Measurements from ENCODE around the gene CACNB3. TPM values are rescaled to one million over a fixed set of nuclear protein-coding genes. Genes with fewer than 3 reads are reported as not detected.

The CACNB3 gene
- total and polyA plus RNA-seq, 2 of the 13 experiments (the other 11 are each of a cell fraction or from before 2014, with no cell fraction given), result 0.29 to 0.54 TPM

DNA sequence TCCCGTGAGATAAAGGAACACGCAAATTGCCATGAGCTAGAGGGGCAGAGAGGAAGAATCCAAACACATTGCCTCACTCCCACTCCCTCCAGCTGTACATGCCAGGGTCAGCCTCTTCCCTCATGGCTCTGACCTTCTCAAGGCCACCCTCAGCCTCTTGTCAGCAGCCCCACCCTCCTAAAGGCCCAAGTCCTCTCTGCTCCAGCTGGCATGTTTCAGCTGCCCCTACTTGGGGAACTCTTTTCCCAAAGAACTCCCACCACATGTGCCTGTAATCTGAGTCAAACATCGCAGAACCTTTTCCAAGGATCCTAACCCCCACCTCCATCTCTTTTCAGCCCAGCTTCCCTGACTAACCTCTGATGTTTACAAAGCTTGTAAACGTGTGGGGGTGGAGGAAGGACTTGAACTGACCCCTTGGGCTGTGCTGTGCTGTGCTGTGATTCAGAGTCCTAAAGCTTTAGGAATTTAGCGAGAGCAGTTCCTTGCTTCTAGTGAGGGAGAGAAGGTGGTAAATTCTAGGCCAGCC, 7.3 kb upstream of the CACNB3 start (continued):
- TF ChIP-seq, protein P1, sequence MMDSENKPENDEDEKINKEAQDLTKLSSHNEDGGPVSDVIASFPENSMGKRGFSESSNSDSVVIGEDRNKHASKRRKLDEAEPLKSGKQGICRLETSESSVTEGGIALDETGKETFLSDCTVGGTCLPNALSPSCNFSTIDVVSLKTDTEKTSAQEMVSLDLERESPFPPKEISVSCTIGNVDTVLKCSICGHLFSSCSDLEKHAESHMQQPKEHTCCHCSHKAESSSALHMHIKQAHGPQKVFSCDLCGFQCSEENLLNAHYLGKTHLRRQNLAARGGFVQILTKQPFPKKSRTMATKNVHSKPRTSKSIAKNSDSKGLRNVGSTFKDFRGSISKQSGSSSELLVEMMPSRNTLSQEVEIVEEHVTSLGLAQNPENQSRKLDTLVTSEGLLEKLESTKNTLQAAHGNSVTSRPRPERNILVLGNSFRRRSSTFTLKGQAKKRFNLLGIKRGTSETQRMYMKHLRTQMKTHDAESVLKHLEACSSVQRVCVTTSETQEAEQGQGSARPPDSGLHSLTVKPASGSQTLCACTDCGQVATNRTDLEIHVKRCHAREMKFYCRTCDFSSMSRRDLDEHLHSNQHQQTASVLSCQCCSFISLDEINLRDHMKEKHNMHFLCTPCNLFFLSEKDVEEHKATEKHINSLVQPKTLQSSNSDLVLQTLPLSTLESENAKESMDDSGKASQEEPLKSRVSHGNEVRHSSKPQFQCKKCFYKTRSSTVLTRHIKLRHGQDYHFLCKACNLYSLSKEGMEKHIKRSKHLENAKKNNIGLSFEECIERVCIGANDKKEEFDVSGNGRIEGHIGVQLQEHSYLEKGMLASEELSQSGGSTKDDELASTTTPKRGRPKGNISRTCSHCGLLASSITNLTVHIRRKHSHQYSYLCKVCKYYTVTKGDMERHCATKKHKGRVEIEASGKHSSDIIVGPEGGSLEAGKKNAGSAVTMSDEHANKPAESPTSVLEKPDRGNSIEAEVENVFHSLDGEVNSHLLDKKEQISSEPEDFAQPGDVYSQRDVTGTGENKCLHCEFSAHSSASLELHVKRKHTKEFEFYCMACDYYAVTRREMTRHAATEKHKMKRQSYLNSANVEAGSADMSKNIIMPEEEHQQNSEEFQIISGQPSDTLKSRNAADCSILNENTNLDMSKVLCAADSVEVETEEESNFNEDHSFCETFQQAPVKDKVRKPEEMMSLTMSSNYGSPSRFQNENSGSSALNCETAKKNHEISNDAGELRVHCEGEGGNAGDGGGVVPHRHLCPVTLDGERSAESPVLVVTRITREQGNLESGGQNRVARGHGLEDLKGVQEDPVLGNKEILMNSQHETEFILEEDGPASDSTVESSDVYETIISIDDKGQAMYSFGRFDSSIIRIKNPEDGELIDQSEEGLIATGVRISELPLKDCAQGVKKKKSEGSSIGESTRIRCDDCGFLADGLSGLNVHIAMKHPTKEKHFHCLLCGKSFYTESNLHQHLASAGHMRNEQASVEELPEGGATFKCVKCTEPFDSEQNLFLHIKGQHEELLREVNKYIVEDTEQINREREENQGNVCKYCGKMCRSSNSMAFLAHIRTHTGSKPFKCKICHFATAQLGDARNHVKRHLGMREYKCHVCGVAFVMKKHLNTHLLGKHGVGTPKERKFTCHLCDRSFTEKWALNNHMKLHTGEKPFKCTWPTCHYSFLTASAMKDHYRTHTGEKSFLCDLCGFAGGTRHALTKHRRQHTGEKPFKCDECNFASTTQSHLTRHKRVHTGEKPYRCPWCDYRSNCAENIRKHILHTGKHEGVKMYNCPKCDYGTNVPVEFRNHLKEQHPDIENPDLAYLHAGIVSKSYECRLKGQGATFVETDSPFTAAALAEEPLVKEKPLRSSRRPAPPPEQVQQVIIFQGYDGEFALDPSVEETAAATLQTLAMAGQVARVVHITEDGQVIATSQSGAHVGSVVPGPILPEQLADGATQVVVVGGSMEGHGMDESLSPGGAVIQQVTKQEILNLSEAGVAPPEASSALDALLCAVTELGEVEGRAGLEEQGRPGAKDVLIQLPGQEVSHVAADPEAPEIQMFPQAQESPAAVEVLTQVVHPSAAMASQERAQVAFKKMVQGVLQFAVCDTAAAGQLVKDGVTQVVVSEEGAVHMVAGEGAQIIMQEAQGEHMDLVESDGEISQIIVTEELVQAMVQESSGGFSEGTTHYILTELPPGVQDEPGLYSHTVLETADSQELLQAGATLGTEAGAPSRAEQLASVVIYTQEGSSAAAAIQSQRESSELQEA (CRISPR knock-in tag; IDR thresholded peaks at IDR 0.05; ENCODE audit: not compliant biosample characterization), result no peak
- TF ChIP-seq ZNF382 (CRISPR knock-in tag; IDR thresholded peaks at IDR 0.05; ENCODE audit: borderline replicate concordance), result no peak
- TF ChIP-seq EP300 (IDR thresholded peaks at IDR 0.05; ENCODE audit: low read depth in 2 of 2, low read length in 2 of 2), result peak in 1 of 2 experiments; percentile 40; a peak in 1 of 4 replicates
- peak; percentile 66; the same call in 1 of the 2 replicates for TF ChIP-seq EP300 (CRISPR knock-in tag; IDR thresholded peaks at IDR 0.05; ENCODE audit: borderline replicate concordance)
- TF ChIP-seq SOX13 (IDR thresholded peaks at IDR 0.05), result no peak
- peak in 1 of 2 experiments; percentile 21; a peak in 1 of 4 replicates for TF ChIP-seq SOX13 (CRISPR knock-in tag; conservative IDR thresholded peaks at IDR 0.05 in 1 of 2, IDR thresholded peaks at IDR 0.05 in 1 of 2)
- no peak for TF ChIP-seq BRCA1 (CRISPR knock-in tag; IDR thresholded peaks at IDR 0.05)
- TF ChIP-seq ZSCAN9 (CRISPR knock-in tag; IDR thresholded peaks at IDR 0.05; ENCODE audit: borderline replicate concordance), result no peak
- TF ChIP-seq RBM39 (IDR thresholded peaks at IDR 0.05; ENCODE audit: low read depth, low read length, poor library complexity, severe bottlenecking), result no peak
- TF ChIP-seq CENPT (CRISPR knock-in tag; IDR thresholded peaks at IDR 0.05; ENCODE audit: low read depth), result no peak
- TF ChIP-seq ZNF460 (CRISPR knock-in tag; IDR thresholded peaks at IDR 0.05; ENCODE audit: borderline replicate concordance), result no peak
- TF ChIP-seq, protein P2, sequence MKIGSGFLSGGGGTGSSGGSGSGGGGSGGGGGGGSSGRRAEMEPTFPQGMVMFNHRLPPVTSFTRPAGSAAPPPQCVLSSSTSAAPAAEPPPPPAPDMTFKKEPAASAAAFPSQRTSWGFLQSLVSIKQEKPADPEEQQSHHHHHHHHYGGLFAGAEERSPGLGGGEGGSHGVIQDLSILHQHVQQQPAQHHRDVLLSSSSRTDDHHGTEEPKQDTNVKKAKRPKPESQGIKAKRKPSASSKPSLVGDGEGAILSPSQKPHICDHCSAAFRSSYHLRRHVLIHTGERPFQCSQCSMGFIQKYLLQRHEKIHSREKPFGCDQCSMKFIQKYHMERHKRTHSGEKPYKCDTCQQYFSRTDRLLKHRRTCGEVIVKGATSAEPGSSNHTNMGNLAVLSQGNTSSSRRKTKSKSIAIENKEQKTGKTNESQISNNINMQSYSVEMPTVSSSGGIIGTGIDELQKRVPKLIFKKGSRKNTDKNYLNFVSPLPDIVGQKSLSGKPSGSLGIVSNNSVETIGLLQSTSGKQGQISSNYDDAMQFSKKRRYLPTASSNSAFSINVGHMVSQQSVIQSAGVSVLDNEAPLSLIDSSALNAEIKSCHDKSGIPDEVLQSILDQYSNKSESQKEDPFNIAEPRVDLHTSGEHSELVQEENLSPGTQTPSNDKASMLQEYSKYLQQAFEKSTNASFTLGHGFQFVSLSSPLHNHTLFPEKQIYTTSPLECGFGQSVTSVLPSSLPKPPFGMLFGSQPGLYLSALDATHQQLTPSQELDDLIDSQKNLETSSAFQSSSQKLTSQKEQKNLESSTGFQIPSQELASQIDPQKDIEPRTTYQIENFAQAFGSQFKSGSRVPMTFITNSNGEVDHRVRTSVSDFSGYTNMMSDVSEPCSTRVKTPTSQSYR (CRISPR knock-in tag; IDR thresholded peaks at IDR 0.05; ENCODE audit: borderline replicate concordance), result peak; percentile 47; the same call in 1 of the 2 replicates
- TF ChIP-seq, protein P3, sequence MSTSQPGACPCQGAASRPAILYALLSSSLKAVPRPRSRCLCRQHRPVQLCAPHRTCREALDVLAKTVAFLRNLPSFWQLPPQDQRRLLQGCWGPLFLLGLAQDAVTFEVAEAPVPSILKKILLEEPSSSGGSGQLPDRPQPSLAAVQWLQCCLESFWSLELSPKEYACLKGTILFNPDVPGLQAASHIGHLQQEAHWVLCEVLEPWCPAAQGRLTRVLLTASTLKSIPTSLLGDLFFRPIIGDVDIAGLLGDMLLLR (CRISPR knock-in tag; IDR thresholded peaks at IDR 0.05), result no peak
- TF ChIP-seq SIX4 (CRISPR knock-in tag; IDR thresholded peaks at IDR 0.05), result no peak
- TF ChIP-seq THAP8 (CRISPR knock-in tag; IDR thresholded peaks at IDR 0.05; ENCODE audit: borderline replicate concordance), result no peak
- TF ChIP-seq SNAPC2 (CRISPR knock-in tag; IDR thresholded peaks at IDR 0.05), result no peak
- no peak for TF ChIP-seq GABPB1 (CRISPR knock-in tag; IDR thresholded peaks at IDR 0.05)
